ENCODE results near the gene VAV2. TPM values are rescaled to one million over a fixed set of nuclear protein-coding genes. Genes with fewer than 3 reads are reported as not detected.

Gene VAV2
- total and polyA plus RNA-seq, 12 donors: 2.9 to 7.1 (median 5.0) TPM

- intact Hi-C loops (cut with DNase I): no loop called here
- no peak for DNase-seq
- ATAC-seq: peak in 1 of 8 donors; percentile 14
- H3K27ac ChIP-seq: peak overlapping the region in 6 of 10 donors; percentile 15 to 88 (median 30)
- H3K4me3 ChIP-seq: no peak overlapping the region
- no peaks in the 10 kb centered on the region for H3K27me3 ChIP-seq
- no peak for TF ChIP-seq CTCF (IDR thresholded peaks at IDR 0.05)
- peaks cover 0 to 23% (median 0%) of the 10 kb centered on the region in 9 donors for H3K4me1 ChIP-seq
- no peaks in the 10 kb centered on the region for H3K9me3 ChIP-seq
- H3K36me3 ChIP-seq: no peaks in the 10 kb centered on the region
- WGBS, 2 donors: 77 to 80% methylated on average over 15 of the region's 15 CpGs
These were observed 136.8 kb downstream of the VAV2 start for GRCh38 chr9:133855371-133855770.

GRCh38 chr9:133854765-133855164 is 137.4 kb downstream of the VAV2 start:
- DNase-seq (no peak), ATAC-seq (no peak)
- Histone ChIP-seq H3K36me3 (no peaks in the 10 kb centered on the region), H3K9me3 (no peaks in the 10 kb centered on the region), H3K27ac (peak overlapping the region in 1 of 10 donors; percentile 88), H3K4me3 (no peak overlapping the region), H3K27me3 (no peaks in the 10 kb centered on the region), H3K4me1 (peaks cover 0 to 23% (median 0%) of the 10 kb centered on the region in 9 donors)
- 92 to 97% methylated on average over 4 of the region's 4 CpGs for WGBS, 2 donors
- no peak for TF ChIP-seq CTCF (IDR thresholded peaks at IDR 0.05)
- intact Hi-C loops (cut with DNase I): no loop called here

GRCh38 chr9:133854048-133854447 is 138.1 kb downstream of the VAV2 start:
- H3K36me3 ChIP-seq: no peaks in the 10 kb centered on the region
- WGBS, 2 donors: 87 to 97% methylated on average over 6 of the region's 6 CpGs
- no peaks in the 10 kb centered on the region for H3K27me3 ChIP-seq
- ATAC-seq (no peak), DNase-seq (no peak)
- intact Hi-C loops (cut with DNase I): no loop called here
- no peak overlapping the region for H3K27ac ChIP-seq
- H3K9me3 ChIP-seq: no peaks in the 10 kb centered on the region
- H3K4me1 ChIP-seq: peaks cover 0 to 23% (median 0%) of the 10 kb centered on the region in 9 donors
- no peak overlapping the region for H3K4me3 ChIP-seq
- TF ChIP-seq CTCF (IDR thresholded peaks at IDR 0.05): no peak

- 98 to 99% methylated on average over 7 of the region's 7 CpGs for WGBS, 2 donors
- TF ChIP-seq CTCF (IDR thresholded peaks at IDR 0.05): no peak
- no peak overlapping the region for H3K27ac ChIP-seq
- H3K36me3 ChIP-seq: no peaks in the 10 kb centered on the region
- no peak overlapping the region for H3K4me3 ChIP-seq
- no peak for DNase-seq
- H3K9me3 ChIP-seq: no peaks in the 10 kb centered on the region
- no peaks in the 10 kb centered on the region for H3K27me3 ChIP-seq
- intact Hi-C loops (cut with DNase I): no loop called here
- ATAC-seq: no peak
- H3K4me1 ChIP-seq: peaks cover 0 to 23% (median 0%) of the 10 kb centered on the region in 9 donors
These were observed 138.8 kb downstream of the VAV2 start for GRCh38 chr9:133853331-133853730.
